Activated CD8-positive, alpha-beta memory T cell treated with anti-CD3 and anti-CD28 coated beads, Interleukin-2, amount 50 U/mL, for 24 hours (primary cell): Measurements from ENCODE around the gene PLA2G4D.
"Not testable (repeated sequence)": the region's sequence is repeated elsewhere in the genome, so short reads cannot be mapped to it uniquely, and the experiment has no call there.

Experiments
- DNase-seq: peaks from one replicate; pipeline ENCODE4 v3.0.0-alpha.2; 2020; ENCODE audit errors: extremely low read depth

PLA2G4D gene

DNA sequence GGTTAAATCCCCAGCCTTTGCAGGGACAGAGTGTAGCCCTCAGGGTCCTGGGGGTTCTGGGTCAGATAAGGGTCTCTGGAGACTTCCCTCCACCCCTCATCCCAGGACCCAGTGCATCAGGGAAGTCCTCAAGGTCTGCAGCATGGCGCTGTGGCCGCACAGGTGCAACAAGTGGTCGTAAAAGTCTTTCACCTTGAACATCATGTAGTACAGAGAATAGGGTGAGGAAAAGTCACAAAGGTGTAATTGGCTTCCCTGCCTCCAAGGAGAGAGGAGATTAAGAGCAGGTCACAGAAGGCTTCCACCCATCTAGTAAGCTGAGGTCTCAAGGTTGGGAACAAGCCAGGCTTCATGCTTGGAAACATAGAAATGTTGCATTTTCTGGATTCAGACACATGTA, 29.2 kb upstream of the PLA2G4D start:
- no peak for DNase-seq

- no peak for DNase-seq
Observed at GRCh38 chr15:42121682-42122081, 27.3 kb upstream of the PLA2G4D start.

DNA sequence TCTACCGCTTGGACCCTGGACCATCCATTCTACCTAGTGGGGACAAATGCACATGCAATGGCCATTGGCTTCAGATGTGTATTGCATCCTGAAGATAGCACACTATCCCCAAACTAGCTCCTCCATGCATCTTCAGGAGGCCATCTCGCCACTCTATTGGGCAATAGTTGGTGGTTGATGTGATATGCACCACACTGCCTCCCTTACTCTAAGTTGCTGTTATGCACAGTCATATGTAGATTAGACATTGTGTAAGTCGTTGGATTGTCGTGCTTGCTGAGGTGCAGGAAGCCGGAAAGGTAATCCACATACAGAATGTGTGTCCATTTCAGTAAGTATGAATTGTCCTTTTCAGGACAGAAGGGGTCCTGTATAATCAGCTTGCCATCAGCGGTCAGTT, 26.7 kb upstream of the PLA2G4D start:
- no peak for DNase-seq

DNA sequence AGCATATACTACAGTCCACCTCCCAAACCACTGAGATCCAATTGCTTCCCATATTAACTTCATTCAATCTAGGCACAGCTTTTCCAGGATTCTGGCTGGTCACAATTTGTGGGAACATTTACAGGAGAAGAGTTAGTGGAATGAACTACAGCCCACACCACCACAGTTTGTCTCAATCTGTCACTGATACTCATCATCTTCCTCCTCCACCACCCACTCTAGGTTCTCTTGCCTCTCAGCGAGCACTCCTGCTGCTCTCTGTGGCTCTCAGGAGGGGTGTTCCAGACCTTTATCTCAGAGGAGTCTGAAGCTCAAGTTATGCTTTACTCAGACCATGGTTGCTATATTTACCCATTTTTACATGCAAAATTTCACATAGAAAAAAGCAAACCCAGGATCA, 25.9 kb upstream of the PLA2G4D start:
- no peak for DNase-seq

GRCh38 chr15:42119446-42119760, 25.0 kb upstream of the PLA2G4D start:
- no peak for DNase-seq

- no peak for DNase-seq
Observed at GRCh38 chr15:42118650-42119445, 24.5 kb upstream of the PLA2G4D start.

DNA sequence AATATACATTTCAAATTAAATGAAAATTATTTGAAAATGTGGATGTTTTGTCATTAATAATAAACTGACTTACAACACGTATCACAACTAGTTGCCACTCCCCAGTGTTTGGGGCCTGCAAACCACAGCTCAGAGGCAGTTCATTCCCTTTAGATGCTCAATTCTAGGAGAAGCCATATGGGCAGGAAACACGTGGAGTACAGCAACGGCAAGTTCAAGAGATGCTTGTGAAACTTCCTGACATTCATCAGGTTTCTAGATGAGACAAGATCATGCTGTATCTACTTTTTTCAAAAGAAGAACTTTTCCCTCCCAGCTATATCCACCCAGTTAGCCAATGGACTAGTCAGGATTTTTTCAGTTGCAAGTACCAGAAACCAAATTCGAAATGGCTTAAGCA, 17.6 kb upstream of the PLA2G4D start:
- DNase-seq = no peak

- DNase-seq = no peak
Observed at GRCh38 chr15:42110367-42110766, 16.0 kb upstream of the PLA2G4D start.

GRCh38 chr15:42108806-42109205, 14.4 kb upstream of the PLA2G4D start:
- no peak for DNase-seq

- DNase-seq = no peak
Observed at GRCh38 chr15:42108189-42108588, 13.8 kb upstream of the PLA2G4D start.

DNA sequence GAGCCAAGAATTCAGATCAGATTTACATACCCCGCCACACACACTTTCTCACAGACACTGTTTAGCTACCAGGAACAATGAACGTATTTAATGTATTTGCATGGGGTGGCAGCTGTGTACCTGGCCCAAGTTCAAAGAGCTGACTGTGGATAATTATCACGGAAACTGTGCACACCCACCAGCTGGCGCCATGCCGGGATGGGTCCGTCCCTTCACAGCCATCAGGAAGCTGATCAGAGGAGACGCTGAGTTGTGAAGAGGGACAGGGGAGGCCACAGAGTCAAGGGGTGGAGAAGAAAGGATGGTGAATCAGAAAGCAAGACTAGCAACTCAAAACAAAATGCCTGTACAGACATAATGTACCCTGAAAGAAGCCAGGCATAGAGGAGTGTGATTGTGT, 13.1 kb upstream of the PLA2G4D start:
- no peak for DNase-seq

- DNase-seq = no peak
Observed at GRCh38 chr15:42106288-42106687, 11.9 kb upstream of the PLA2G4D start.

GRCh38 chr15:42104095-42104891, 9.9 kb upstream of the PLA2G4D start:
- no peak for DNase-seq

GRCh38 chr15:42102646-42103235, 8.4 kb upstream of the PLA2G4D start:
- DNase-seq = no peak

DNA sequence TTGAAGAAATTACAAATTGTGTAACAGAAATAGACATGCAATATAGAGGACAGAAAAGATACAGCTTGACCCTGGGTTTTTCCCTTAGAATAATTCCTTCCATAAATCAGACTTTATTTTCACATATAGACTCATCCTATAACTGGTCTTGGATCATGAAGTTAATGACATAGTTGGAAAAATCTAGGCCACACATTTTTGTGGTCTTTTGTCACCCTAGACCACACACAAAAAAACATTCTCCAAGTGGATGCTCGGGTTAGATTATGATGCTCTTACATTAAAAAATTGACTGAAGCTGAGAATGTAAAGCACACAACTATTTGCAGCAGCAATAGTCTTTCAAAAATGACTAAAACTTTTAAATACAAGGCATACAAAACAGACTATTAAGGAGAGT, 7.5 kb upstream of the PLA2G4D start:
- DNase-seq = no peak

DNA sequence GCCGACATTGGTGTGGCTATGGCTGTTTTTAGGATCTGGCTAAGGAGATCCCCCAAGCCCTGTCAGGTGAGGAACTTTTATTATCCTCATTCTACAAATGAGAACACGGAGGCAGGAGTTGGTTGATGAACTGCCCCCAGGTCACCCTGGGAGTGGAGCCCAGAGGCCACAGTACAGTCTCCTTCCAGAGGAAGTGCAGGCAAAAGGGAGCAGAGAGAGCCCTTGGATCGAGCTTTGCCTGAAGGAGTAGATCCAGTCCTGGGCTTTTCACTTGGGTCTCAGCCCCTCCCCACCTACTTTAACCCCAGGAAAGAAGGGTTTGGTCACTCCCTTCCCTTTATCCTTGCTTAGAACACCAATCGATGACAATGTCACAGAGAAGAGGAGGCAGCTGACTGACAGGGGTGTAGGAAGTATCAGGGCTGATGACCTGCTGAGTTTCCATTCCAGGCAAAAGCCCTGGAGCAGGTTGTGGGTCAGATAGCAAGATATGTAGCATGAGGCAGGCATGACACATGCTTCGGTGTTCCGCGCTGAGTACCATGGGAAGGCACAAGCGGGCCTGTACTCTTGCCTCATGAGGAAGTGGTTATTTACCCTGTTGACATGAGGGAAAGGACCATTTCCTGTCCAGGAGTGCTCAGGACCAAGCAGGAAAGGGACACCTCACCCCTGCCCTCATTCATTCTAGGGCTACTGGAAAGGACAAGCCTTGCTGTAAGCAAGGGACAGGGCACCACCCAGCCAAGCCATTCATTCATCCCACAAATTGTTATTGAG, 5.8 kb upstream of the PLA2G4D start:
- no peak for DNase-seq

GRCh38 chr15:42097018-42097417, 2.7 kb upstream of the PLA2G4D start:
- DNase-seq = no peak

GRCh38 chr15:42093966-42094365, 396 bp downstream of the PLA2G4D start:
- DNase-seq = no peak

DNA sequence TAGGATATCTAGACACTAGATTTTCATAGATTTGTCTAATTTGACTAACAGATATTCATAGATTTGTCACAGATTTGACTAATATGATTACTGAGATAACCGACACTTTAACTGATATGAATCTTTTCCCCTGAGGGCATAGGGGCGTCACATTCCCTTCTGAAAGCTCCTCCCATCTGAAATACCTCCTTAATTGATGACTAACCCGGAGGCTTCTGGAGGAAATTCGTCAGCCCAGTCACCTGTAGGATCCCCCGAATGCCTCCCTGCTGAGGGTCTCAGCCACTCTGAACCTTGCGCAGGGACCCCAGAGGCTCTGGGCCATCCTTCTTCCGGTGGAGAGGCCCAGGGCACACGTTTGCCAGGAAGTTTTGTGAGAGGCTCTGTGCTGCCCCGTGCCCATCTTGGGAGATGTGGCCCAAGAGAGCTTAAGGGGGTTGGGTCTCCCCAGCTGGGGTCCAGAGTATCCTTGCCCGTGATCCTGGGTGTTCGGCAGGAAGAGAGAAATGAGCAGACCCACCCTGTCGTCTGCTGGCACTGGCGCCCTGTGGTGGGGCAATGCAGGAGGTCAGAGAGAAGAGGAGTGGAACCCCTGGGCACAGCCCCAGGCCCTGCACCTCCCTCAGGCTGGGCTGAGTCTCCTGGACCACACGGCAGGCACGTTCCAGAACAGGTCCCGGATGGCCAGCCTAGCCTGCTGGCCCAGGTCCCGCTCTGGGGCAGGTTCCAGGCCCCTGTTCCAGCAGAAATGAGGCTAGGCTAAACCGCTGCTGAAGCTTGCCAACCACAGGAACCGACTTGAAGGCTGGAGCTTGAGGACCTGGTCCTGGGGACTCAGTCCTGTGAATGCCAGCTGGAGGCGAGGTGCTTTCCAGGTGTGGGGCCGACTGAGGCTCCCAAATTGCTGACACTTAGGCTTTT, 1.7 kb downstream of the PLA2G4D start:
- DNase-seq = no peak

GRCh38 chr15:42091753-42092397, 2.5 kb downstream of the PLA2G4D start:
- DNase-seq = not testable (repeated sequence)

- DNase-seq = no peak
Observed at GRCh38 chr15:42090781-42091180, 3.6 kb downstream of the PLA2G4D start.
